Keratinocyte (primary cell): ENCODE measurements around the gene COL4A5.

ENCODE experiments used
- CTCF ChIP-seq, 3 experiments: IDR thresholded peaks in 1 of 3; conservative IDR thresholded peaks in 1 of 3; optimal IDR thresholded peaks in 1 of 3; 2 replicates in 2 of 3; 3 replicates in 1 of 3; pipeline versions ENCODE3 to v1.5.1; 2011; ENCODE audit warnings: low read length in 3 of 3, mild to moderate bottlenecking in 3 of 3, moderate library complexity in 2 of 3, control low read depth in 1 of 3, inconsistent platforms in 1 of 3; ENCODE audit not compliant: insufficient read depth in 2 of 3; ENCODE audit errors: extremely low read depth in 1 of 3
- EZH2 ChIP-seq: IDR thresholded peaks from one replicate; pipeline ENCODE4 v1.6.1; 2012; ENCODE audit warnings: inconsistent platforms, mild to moderate bottlenecking, low read length, moderate library complexity

GRCh38 chrX:108419401-108419800, 20.2 kb upstream of the COL4A5 start:
- TF ChIP-seq CTCF (optimal IDR thresholded peaks at IDR 0.05 in 1 of 3, IDR thresholded peaks at IDR 0.05 in 1 of 3, conservative IDR thresholded peaks at IDR 0.05 in 1 of 3; ENCODE audit: extremely low read depth in 1 of 3, insufficient read depth in 2 of 3, low read length in 3 of 3) (no peak), EZH2 (no peak)
